K562 (cell line): Measurements from ENCODE around the gene TRABD2B. TPM values are rescaled to one million over a fixed set of nuclear protein-coding genes. Genes with fewer than 3 reads are reported as not detected.

Experiments used
- ATF4 ChIP-seq: fragments of 450-650 bp; formaldehyde crosslinking; IDR thresholded peaks from 2 replicates; pipeline ENCODE4 v1.4.0; 2022; ENCODE audit warnings: mild to moderate bottlenecking, moderate library complexity
- BRF2 ChIP-seq: IDR thresholded peaks from 3 replicates; pipeline ENCODE4 v1.6.1; 2011; ENCODE audit warnings: borderline replicate concordance, mild to moderate bottlenecking; ENCODE audit not compliant: insufficient read length, insufficient read depth
- E2F1 ChIP-seq: sonication (generic); formaldehyde crosslinking; IDR thresholded peaks from 2 replicates; pipeline ENCODE4 v1.8.1; 2023; ENCODE audit warnings: mild to moderate bottlenecking, missing genetic modification reagents, moderate library complexity
- ESRRA ChIP-seq: fragments of 450-650 bp; IDR thresholded peaks from 2 replicates; pipeline ENCODE4 v1.6.1; 2014; ENCODE audit warnings: low read depth, mild to moderate bottlenecking, moderate library complexity, borderline replicate concordance
- FOS ChIP-seq: IDR thresholded peaks from 3 replicates; pipeline ENCODE4 v1.6.1; 2011; ENCODE audit not compliant: insufficient read length; ENCODE audit errors: extremely low read depth
- GATAD2A ChIP-seq: fragments of 450-650 bp; IDR thresholded peaks from 2 replicates; pipeline ENCODE4 v1.6.1; 2017
- GTF3C2 ChIP-seq: IDR thresholded peaks from 3 replicates; pipeline ENCODE4 v1.6.1; 2011; ENCODE audit warnings: borderline replicate concordance, mild to moderate bottlenecking, moderate library complexity; ENCODE audit not compliant: insufficient read length; ENCODE audit errors: extremely low read depth
- RCOR1 ChIP-seq, 2 experiments: IDR thresholded peaks; 2 replicates each; pipeline ENCODE4 v1.6.1; 2012; ENCODE audit warnings: low read depth in 2 of 2, low read length in 2 of 2, borderline replicate concordance in 1 of 2, improper control_type of control experiment in 1 of 2
- polyA plus RNA-seq, 8 experiments: library from polyadenylated mRNA; depleted of rRNA in 4 of 8; stranded (reverse) in 5 of 8; unstranded in 3 of 8; fragments of >200 nt; fragmentation: Nextera tagmentation in 2 of 8; fragmentation: Illumina TruSeq in 1 of 8; extraction: Ambion mirVana in 2 of 8; extraction: Trizol in 1 of 8; gene quantifications; 2 replicates each; pipeline versions ENCODE4 v1.2.1 to v1.2.3, GENCODE V29; 2011 to 2014; ENCODE audit warnings: inconsistent platforms in 1 of 8, missing spikeins in 1 of 8
- total RNA-seq, 7 experiments: library from RNA; depleted of rRNA in 6 of 7; stranded (reverse); fragments of >200 nt in 6 of 7; fragmentation: Illumina TruSeq in 2 of 7; extraction: Trizol in 2 of 7; gene quantifications; 2 replicates each; pipeline versions ENCODE4 v1.2.1 to v1.2.3, GENCODE V29; 2011 to 2021; ENCODE audit warnings: low replicate concordance in 1 of 7
- TF ChIP-seq, protein P1 (sequence below), 2 experiments: fragments of 250-450 bp in 1 of 2; fragments of 450-650 bp in 1 of 2; sonication (Bioruptor Pico) in 1 of 2; IDR thresholded peaks; 2 replicates each; pipeline versions ENCODE4 v1.6.1 to v1.8.0; 2016 to 2021; ENCODE audit warnings: mild to moderate bottlenecking in 2 of 2, moderate library complexity in 2 of 2, missing compliant biosample characterization in 1 of 2, missing genetic modification characterization in 1 of 2
- TF ChIP-seq, protein P2 (sequence below), 2 experiments: fragments of 450-650 bp in 1 of 2; sonication (generic) in 1 of 2; formaldehyde crosslinking; conservative IDR thresholded peaks; 2 replicates each; pipeline versions ENCODE4 v1.4.0 to v1.8.1; 2020 to 2022; ENCODE audit warnings: mild to moderate bottlenecking in 1 of 2, missing genetic modification reagents in 1 of 2

The TRABD2B gene
- total and polyA plus RNA-seq, 9 of the 15 experiments (the other 6 are each of a cell fraction or from before 2014, with no cell fraction given), result not detected

DNA sequence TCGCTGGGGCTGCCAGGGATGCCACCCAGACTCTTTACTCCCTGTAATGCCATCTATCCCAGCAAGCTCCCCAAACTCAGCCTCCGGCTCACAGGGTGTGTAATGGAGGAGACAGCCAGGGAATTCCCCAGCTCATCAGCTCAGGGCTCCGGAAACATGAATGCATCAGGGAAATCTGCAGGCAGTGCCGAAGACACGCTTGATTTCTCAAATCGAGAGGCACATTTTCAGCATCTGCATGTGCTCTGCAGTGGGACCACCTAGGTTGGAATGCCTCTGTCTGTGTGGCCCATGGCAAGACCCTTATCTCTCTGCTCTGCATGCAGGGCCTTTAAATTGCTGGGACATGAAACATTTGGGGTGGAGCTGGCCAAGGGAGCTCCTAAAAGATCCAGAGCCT lies 170.1 kb downstream of the TRABD2B start (continued):
- no peak for TF ChIP-seq GTF3C2
- TF ChIP-seq BRF2, result no peak
- TF ChIP-seq RCOR1 (IDR thresholded peaks at IDR 0.05; ENCODE audit: borderline replicate concordance in 1 of 2, low read depth in 2 of 2, low read length in 2 of 2), result no peak
- TF ChIP-seq, protein P1, sequence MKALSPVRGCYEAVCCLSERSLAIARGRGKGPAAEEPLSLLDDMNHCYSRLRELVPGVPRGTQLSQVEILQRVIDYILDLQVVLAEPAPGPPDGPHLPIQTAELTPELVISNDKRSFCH (CRISPR knock-in tag; IDR thresholded peaks at IDR 0.05), result no peak
- TF ChIP-seq, protein P1 (tag; IDR thresholded peaks at IDR 0.05), result no peak
- TF ChIP-seq, protein P2, sequence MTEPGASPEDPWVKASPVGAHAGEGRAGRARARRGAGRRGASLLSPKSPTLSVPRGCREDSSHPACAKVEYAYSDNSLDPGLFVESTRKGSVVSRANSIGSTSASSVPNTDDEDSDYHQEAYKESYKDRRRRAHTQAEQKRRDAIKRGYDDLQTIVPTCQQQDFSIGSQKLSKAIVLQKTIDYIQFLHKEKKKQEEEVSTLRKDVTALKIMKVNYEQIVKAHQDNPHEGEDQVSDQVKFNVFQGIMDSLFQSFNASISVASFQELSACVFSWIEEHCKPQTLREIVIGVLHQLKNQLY (CRISPR knock-in tag; conservative IDR thresholded peaks at IDR 0.05), result no peak
- no peak for TF ChIP-seq FOS
- no peak for TF ChIP-seq ESRRA
- TF ChIP-seq GATAD2A, result no peak
- no peak for TF ChIP-seq ATF4 (CRISPR knock-in tag)
- no peak for TF ChIP-seq E2F1 (CRISPR knock-in tag)
